K562 (cell line): ENCODE measurements around the gene GNG7. TPM values are rescaled to one million over a fixed set of nuclear protein-coding genes. Genes with fewer than 3 reads are reported as not detected.

Experiments used
- ATAC-seq: fragments of 200-7000 bp; cut with Tn5 transposase; 3 replicates; pipeline ENCODE4 v1.9.1; 2020; ENCODE audit warnings: moderate library complexity
- BruUV-seq: library from RNA; stranded (reverse); fragments of 400-500 nt; replicated peaks from 2 replicates; lab custom pipeline; 2021; lab: Mats Ljungman, UMichigan
- CTCF ChIA-PET: fragments of 300-600 bp; formaldehyde crosslinking; extraction: SDS; loops from one replicate; lab custom pipeline; 2021; ENCODE audit warnings: low intra/inter-chr PET ratio; lab: Yijun Ruan, JAX
- POLR2A ChIA-PET: fragments of 300-600, 350-650 bp; sonication (Branson Sonifier 250); formaldehyde crosslinking; extraction: SDS; loops from one replicate; lab custom pipeline; 2021; ENCODE audit warnings: antibody characterized with exemption, inconsistent platforms; lab: Yijun Ruan, JAX
- DNase-seq, 4 experiments: peaks; one replicate each; pipeline versions ENCODE4 v3.0.0 to v3.0.0-alpha.2; 2011 to 2018; ENCODE audit warnings: low spot score in 3 of 4, mixed read lengths in 3 of 4; ENCODE audit errors: extremely low read depth in 1 of 4
- FAIRE-seq: peaks from 2 replicates; lab custom pipeline; 2011; peaks lifted over from hg19 to GRCh38; lab: Jason Lieb, UNC
- H2AFZ ChIP-seq: 2 replicates; pipeline ENCODE4 v1.6.0; 2011; ENCODE audit warnings: low read depth, low read length, control low read depth, inconsistent platforms
- H3K27ac ChIP-seq: fragments of 200-600 bp; 3 replicates; pipeline ENCODE4 v1.8.0; 2011; ENCODE audit warnings: low read depth, mild to moderate bottlenecking, control low read depth, inconsistent platforms, low read length, moderate library complexity, mixed read lengths; ENCODE audit errors: extremely low read depth
- H3K27me3 ChIP-seq, 2 experiments: fragments of 300-600 bp in 1 of 2; 2 replicates in 1 of 2; 3 replicates in 1 of 2; pipeline versions ENCODE4 v1.6.0 to v1.8.0; 2011; ENCODE audit warnings: inconsistent platforms in 2 of 2, low read length in 2 of 2, mild to moderate bottlenecking in 1 of 2, mixed read lengths in 1 of 2, moderate library complexity in 1 of 2; ENCODE audit not compliant: control insufficient read depth in 2 of 2, insufficient read depth in 2 of 2
- H3K36me3 ChIP-seq: fragments of 300-600 bp; 3 replicates; pipeline ENCODE4 v1.8.0; 2011; ENCODE audit warnings: mild to moderate bottlenecking, low read length, inconsistent platforms; ENCODE audit not compliant: control insufficient read depth, insufficient read depth
- H3K4me1 ChIP-seq, 2 experiments: fragments of 200-600 bp in 1 of 2; replicated peaks in 1 of 2; 2 replicates in 1 of 2; 3 replicates in 1 of 2; pipeline versions ENCODE4 v1.5.1 to v1.8.0; 2011; ENCODE audit warnings: inconsistent platforms in 2 of 2, low read length in 2 of 2, mild to moderate bottlenecking in 1 of 2, mixed read lengths in 1 of 2, moderate library complexity in 1 of 2; ENCODE audit not compliant: control insufficient read depth in 2 of 2, insufficient read depth in 2 of 2
- H3K4me2 ChIP-seq: 2 replicates; pipeline ENCODE4 v1.6.1; 2011; ENCODE audit warnings: low read length, control low read depth, inconsistent platforms, mixed read lengths; ENCODE audit not compliant: insufficient read depth
- H3K4me3 ChIP-seq: fragments of 200-600 bp; sonication (generic), shearing (Covaris generic); 2 replicates; pipeline ENCODE4 v1.5.1; 2016; ENCODE audit warnings: control low read depth, inconsistent platforms
- H3K79me2 ChIP-seq: fragments of 200-600 bp; 3 replicates; pipeline ENCODE4 v1.8.0; 2011; ENCODE audit warnings: low read length, inconsistent platforms; ENCODE audit not compliant: control insufficient read depth, insufficient read depth
- H3K9ac ChIP-seq, 2 experiments: 2 replicates each; pipeline versions ENCODE4 v1.6.0 to v1.6.1; 2011; ENCODE audit warnings: low read depth in 2 of 2, low read length in 2 of 2, control low read depth in 1 of 2, inconsistent platforms in 1 of 2, mild to moderate bottlenecking in 1 of 2, mixed read lengths in 1 of 2; ENCODE audit not compliant: insufficient read depth in 1 of 2
- H3K9me1 ChIP-seq: one replicate; pipeline ENCODE4 v1.6.0; 2011; ENCODE audit warnings: inconsistent platforms, mild to moderate bottlenecking, low read length, moderate library complexity; ENCODE audit not compliant: control insufficient read depth, insufficient read depth
- H3K9me3 ChIP-seq: replicated peaks from 2 replicates; pipeline ENCODE4 v1.5.1; 2011; ENCODE audit warnings: low read depth, low read length, inconsistent platforms; ENCODE audit not compliant: control insufficient read depth, insufficient read depth
- H4K20me1 ChIP-seq: replicated peaks from 2 replicates; pipeline ENCODE4 v1.6.1; 2011; ENCODE audit warnings: low read length, inconsistent platforms, mixed read lengths; ENCODE audit not compliant: control insufficient read depth, insufficient read depth
- ATF1 ChIP-seq, 2 experiments: fragments of 450-650 bp in 1 of 2; IDR thresholded peaks; 2 replicates each; pipeline ENCODE4 v1.6.1; 2016; ENCODE audit warnings: missing compliant biosample characterization in 1 of 2, missing genetic modification characterization in 1 of 2
- FOXJ3 ChIP-seq: sonication (generic); formaldehyde crosslinking; IDR thresholded peaks from 2 replicates; pipeline ENCODE4 v1.4.0; 2020; ENCODE audit warnings: mild to moderate bottlenecking, missing genetic modification reagents
- SREBF1 ChIP-seq: fragments of 150-350 bp; IDR thresholded peaks from 2 replicates; pipeline ENCODE4 v1.6.1; 2014; ENCODE audit warnings: antibody characterized with exemption, low read depth, low read length, borderline replicate concordance
- WGBS: fragments of 100-300 bp; shearing (Covaris generic); methylation state at CpG from one replicate; pipeline ENCODE4 v1.1.6; 2016; ENCODE audit warnings: low coverage, mixed read lengths; ENCODE audit not compliant: insufficient coverage; ENCODE audit errors: missing lambda C conversion rate; 5-methylcytosine and 5-hydroxymethylcytosine counted together
- in situ Hi-C: fragments of 300-500 bp; cut with MboI; formaldehyde crosslinking; loops from 4 replicates; pipeline ENCODE4 v1.15.0; 2018; ENCODE audit warnings: inconsistent platforms, mixed read lengths
- intact Hi-C: fragments of 100-400 bp; cut with micrococcal nuclease; formaldehyde crosslinking; loops from 2 replicates; pipeline ENCODE4 v1.14.2; 2022
- polyA plus RNA-seq, 8 experiments: library from polyadenylated mRNA; depleted of rRNA in 4 of 8; stranded (reverse) in 5 of 8; unstranded in 3 of 8; fragments of >200 nt; fragmentation: Nextera tagmentation in 2 of 8; fragmentation: Illumina TruSeq in 1 of 8; extraction: Ambion mirVana in 2 of 8; extraction: Trizol in 1 of 8; gene quantifications; 2 replicates each; pipeline versions ENCODE4 v1.2.1 to v1.2.3, GENCODE V29; 2011 to 2014; ENCODE audit warnings: inconsistent platforms in 1 of 8, missing spikeins in 1 of 8
- total RNA-seq, 7 experiments: library from RNA; depleted of rRNA in 6 of 7; stranded (reverse); fragments of >200 nt in 6 of 7; fragmentation: Illumina TruSeq in 2 of 7; extraction: Trizol in 2 of 7; gene quantifications; 2 replicates each; pipeline versions ENCODE4 v1.2.1 to v1.2.3, GENCODE V29; 2011 to 2021; ENCODE audit warnings: low replicate concordance in 1 of 7
- TF ChIP-seq, protein P1 (sequence below): fragments of 250-450 bp; sonication (Bioruptor Pico); IDR thresholded peaks from 2 replicates; pipeline ENCODE4 v1.8.0; 2022; ENCODE audit warnings: moderate library complexity, mild to moderate bottlenecking, inconsistent platforms

The GNG7 gene
- total and polyA plus RNA-seq, 9 of the 15 experiments (the other 6 are each of a cell fraction or from before 2014, with no cell fraction given): 0.01 to 0.20 (median 0.06) TPM; not detected in 1

DNA sequence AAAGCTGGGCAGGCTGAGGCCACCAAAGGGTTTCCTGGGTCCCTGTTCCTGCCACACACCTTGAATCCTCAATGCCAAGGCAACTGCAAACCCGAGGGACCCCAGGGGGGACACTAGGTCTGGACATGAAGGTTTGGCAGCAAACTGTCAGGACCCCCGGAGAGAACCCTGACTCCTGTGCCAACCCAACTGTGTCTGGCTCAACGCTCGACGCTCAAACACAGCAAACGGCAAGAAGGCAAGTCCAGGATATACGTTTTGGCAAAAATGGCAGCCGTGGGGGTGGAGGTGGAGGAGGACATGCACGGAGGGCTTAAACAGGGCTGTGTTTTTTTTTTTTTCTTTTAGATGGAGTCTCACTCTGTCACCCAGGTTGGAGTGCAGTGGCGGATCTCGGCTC is 153.5 kb downstream of the GNG7 start (continued):
- TF ChIP-seq, protein P1, sequence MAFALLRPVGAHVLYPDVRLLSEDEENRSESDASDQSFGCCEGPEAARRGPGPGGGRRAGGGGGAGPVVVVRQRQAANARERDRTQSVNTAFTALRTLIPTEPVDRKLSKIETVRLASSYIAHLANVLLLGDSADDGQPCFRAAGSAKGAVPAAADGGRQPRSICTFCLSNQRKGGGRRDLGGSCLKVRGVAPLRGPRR: no peak
- no peak for TF ChIP-seq ATF1 (CRISPR knock-in tag; IDR thresholded peaks at IDR 0.05)
- TF ChIP-seq ATF1 (tag; IDR thresholded peaks at IDR 0.05): no peak
- no peak for TF ChIP-seq FOXJ3

DNA sequence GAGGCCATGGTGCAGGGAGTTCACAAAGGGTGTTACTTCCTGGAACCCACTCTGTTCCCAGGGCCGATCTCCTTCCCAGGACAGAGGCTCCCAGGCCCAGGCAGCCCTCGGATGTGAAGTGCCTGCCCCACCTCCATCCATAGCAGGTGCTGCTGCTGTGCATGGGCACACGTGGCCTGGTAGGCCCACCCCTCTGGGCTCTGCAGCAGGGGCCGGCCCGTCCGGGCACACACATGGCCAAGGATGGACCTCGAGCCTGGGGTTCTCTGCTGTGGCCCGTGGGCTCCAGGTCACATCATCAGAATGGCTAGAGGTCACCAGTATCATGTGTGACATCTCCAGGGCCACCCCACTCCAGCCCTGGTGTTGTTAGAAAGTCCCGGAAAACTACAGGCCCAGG is 154.8 kb downstream of the GNG7 start:
- peaks cover 4 to 40% of the 10 kb centered on the region in 2 experiments; a peak in 4 of 5 replicates for H3K4me1 ChIP-seq
- no peaks in the 10 kb centered on the region for H3K36me3 ChIP-seq
- H3K4me3 ChIP-seq: no peak overlapping the region
- H3K9ac ChIP-seq: no peak overlapping the region
- CTCF ChIA-PET: no interaction called here
- H3K4me2 ChIP-seq: no peak overlapping the region
- 0 out of 5 replicates have a peak, but pooled peaks cover 0 to 8% of the 10 kb centered on the region in 2 experiments for H3K27me3 ChIP-seq
- H3K79me2 ChIP-seq: no peaks in the 10 kb centered on the region
- WGBS: 20% methylated on average over 6 of the region's 9 CpGs
- no peak overlapping the region for H3K27ac ChIP-seq
- no peak for TF ChIP-seq SREBF1
- in situ Hi-C loops: no loop called here
- no TSS peak for BruUV-seq
- no peak for DNase-seq
- intact Hi-C loops: no loop called here
- H3K9me3 ChIP-seq: no peaks in the 10 kb centered on the region; the same call in 1 of the 2 replicates
- POLR2A ChIA-PET: interaction anchor here (1.5 kb wide), 1 partner anchor 14 kb away, joined by 5 read pairs; no protein-coding TSS in a partner anchor
- no peak overlapping the region for H2AFZ ChIP-seq
- ATAC-seq: no peak
- FAIRE-seq: no peak
- H4K20me1 ChIP-seq: no peaks in the 10 kb centered on the region
- no peaks in the 10 kb centered on the region for H3K9me1 ChIP-seq
